Activated CD8-positive, alpha-beta memory T cell treated with anti-CD3 and anti-CD28 coated beads for 24 hours (primary cell): ENCODE results near the gene MOGAT1.
"Not testable (repeated sequence)": the region's sequence is repeated elsewhere in the genome, so short reads cannot be mapped to it uniquely, and the experiment has no call there.

ENCODE experiments used
- DNase-seq: peaks from one replicate; pipeline ENCODE4 v3.0.0-alpha.2; 2020

The MOGAT1 gene

DNA sequence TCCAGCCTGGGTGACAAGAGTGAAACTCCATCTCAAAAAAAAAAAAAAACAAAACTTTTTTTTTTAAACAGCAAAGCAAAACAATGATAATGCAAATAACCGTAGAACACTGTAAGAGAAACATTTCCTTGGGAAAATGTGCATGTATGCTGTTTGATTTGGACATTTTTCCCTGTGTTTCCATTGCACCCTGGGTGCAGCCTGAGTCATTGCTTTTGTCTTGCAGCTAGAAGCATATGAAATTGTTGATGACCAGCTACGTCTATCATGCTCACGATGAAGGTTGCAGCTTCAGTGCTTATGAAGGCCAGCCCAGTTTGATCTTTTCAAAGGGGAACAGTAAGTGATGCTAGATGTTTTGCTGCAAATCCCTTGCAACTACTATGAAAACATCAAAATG is 41.5 kb downstream of the MOGAT1 start:
- no peak for DNase-seq

DNA sequence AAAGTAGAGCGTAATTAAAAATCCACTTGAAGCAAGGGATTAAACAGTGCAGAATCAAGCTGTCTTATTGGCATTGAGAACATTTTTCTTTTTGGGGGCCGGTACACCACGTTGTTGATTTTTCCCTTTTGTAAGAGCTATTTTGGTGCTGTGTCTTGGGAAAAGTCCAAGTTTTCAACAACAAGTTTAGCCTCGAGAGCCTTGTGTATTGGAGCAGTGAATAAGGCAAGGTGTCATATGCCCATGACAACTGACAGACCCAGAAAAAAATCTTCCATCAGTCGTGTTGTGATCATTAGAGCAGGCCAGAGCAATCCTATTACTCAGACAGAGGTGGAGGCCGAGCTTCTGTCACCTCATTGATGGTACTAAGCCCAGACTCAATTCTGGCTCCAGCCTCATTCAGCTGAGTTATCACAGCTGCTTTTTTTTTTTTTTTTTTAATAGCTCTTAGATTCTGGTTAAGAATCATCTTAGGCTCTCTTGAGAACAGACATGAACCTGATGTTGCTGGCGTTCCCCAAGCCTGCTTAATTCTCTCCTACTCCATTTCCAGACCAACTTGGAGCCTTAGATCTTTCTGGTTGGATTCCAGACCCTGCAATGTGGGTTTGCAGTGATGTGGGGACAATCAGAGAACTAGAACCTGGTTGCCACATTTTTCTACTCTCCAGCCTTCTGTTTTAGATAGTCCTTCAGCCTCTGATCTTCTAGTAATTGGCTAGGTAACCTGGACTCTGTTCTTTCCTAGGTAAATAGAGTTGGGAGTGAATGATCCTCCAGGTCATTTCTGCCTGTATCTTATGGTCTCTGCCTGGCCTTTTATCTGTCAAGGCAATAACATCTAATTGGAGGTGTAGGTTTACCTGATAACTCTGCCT is 43.1 kb downstream of the MOGAT1 start:
- DNase-seq = no peak

DNA sequence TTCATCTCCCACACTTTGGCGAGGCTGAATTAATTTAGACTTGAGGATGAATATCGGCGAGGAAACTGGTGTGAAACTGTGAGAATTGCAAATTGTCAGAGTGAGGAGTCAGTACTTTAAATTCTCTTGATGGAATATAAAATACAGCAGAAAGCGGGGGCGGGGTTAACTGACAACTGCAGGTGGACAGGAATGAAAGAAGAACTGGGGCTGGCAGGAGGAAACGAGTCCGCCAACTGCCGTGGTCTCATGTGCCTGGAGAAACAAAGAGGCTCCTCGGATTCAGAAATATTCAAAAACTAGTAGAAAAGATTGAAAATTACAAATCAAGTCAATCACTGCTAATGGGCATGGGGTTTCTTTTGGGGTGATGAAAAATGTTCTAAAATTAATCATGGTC is 44.3 kb downstream of the MOGAT1 start:
- DNase-seq = no peak

DNA sequence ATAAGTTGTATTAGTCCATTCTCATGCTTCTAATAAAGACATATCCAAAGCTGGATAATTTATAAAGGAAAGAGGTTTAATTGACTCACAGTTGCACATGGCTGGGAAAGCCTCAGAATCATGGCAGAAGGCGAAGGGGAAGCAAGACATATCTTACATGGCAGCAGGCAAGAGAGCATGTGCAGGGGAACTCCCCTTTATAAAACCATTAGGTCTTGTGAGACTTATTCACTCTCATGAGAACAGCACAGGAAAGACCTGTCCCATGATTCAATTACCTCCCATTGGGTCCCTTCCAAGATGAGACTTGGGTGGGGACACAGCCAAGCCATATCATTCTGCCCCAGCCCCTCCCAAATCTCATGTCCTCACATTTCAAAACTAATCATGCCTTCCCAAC is 48.3 kb downstream of the MOGAT1 start:
- DNase-seq = not testable (repeated sequence)

DNA sequence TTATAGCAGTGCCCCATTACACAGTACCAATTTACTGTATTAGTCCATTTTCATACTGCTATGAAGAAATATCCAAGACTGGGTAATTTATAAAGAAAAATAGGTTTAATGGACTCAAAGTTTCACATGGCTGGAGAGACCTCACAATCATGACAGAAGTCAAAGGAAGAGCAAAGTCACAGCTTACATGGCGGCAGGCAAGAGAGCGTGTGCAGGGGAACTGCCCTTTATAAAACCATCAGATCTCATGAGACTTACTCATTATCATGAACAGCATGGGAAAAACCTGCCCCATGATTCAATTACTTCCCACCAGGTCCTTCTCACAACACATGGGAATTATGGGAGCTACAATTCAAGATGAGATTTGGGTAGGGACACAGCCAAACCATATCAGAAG is 50.1 kb downstream of the MOGAT1 start:
- DNase-seq = not testable (repeated sequence)

DNA sequence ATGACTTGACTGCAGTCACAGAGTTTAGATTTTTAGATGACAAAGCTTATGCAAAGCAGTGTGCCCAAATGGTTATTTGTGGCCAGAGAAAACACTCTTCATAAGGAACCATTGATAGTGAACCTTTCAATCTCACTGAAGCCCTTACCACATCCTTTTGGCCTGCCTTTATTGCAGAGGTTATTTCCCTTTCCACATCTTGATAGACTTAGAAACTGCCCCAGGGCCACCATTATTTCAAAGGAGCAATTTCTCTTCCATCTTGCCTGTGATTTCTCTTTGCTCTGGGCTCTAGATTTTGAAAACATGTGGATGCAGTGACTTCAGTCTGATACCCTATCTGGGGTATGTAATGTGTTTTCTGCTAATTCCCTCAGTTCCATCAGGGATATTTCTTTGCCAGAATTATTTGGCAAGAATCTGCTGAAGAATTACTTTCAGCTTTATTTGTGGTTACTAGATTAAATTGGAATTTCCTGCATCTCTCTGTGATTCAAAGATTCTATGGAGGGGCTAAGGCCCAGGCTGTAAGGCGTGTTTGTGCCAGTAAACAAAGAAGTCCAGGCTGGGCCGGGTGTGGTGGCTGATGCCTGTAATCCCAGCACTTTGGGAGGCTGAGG is 51.0 kb downstream of the MOGAT1 start:
- DNase-seq = no peak

DNA sequence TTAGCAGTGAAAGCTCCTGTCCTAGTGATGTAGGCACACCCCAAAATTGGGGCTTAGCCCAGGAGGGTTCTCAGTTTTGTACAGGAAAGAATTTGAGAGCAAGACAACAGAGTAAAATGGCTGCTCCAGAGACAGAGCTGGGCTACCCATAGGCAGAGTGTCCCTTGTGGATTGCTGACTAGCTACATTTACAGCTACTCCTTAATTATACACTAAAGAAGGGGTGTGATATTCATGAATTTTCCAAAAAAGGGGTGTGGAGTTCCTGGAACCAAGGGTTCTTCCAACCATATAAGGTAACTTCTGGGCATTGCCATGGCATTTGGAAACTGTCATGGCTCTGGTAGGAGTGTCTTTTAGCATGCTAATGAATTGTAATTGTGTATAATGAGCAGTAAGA is 52.8 kb downstream of the MOGAT1 start:
- no peak for DNase-seq

DNA sequence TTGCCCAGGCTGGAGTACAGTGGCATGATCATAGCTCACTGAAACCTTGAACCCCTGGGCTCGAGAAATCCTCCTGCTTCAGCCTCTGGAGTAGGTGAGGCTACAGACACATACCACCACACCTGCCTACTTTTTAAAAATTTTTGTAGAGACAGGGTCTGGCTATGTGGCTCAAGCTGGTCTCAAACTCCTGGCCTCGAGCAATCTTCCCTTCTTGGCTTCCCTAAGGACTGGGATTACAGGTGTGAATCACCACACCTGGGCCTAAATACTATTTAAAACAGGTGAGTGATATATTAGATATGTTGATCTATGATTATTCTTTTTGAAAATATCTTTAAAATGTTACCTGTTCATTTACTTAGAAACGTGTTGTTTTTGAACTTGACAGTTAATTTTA is 57.2 kb downstream of the MOGAT1 start:
- DNase-seq = no peak

DNA sequence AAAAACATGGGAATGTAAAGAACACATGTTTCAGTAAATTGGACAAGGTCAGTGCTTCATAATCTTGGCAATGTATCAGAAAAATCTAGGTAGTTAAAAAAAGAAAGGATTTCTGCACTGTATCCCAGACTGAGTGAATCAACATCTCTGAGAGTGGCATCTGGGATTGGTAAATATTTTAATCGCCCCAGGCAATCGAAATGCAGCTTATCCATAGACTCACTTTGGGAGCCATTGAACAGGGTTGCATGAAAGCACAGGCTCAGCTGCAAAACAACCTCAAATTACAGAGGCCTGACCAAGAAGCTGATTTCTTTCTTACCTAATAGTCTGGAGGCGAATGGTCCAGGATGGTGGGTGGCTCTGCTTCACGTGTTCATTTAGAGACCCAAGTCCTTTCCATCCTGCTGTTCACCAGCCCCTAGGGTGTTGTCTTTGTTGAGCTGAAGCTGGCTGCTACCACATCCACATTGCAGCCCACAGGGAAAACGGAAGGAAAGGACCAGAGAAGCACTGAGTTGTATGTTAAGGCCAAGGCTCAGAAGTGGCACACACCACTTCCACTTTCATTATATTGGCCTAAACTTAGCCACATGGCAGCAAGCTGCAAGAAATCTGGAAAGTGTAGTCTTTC is 59.0 kb downstream of the MOGAT1 start:
- DNase-seq = no peak

DNA sequence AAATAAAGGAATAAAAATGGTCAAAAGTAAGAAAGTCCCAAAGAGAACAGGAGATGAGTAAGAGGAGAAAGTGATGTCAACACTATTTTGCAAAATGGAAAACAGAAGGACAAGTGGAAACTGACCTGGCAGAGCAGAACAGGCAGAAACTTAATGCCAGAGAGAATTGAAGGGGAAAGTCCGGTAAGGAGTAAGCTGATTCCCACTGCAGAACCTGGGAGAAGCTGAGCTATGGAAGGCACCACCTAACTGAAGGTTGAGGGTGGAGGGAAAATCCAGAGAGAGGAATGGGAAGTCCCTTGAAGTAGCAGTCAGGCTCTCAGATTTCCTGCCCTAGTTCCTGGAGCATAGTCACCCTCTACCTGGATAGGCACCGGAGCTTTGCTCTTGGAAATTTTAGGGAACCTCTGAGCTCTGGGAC is 59.8 kb downstream of the MOGAT1 start:
- DNase-seq = no peak

DNA sequence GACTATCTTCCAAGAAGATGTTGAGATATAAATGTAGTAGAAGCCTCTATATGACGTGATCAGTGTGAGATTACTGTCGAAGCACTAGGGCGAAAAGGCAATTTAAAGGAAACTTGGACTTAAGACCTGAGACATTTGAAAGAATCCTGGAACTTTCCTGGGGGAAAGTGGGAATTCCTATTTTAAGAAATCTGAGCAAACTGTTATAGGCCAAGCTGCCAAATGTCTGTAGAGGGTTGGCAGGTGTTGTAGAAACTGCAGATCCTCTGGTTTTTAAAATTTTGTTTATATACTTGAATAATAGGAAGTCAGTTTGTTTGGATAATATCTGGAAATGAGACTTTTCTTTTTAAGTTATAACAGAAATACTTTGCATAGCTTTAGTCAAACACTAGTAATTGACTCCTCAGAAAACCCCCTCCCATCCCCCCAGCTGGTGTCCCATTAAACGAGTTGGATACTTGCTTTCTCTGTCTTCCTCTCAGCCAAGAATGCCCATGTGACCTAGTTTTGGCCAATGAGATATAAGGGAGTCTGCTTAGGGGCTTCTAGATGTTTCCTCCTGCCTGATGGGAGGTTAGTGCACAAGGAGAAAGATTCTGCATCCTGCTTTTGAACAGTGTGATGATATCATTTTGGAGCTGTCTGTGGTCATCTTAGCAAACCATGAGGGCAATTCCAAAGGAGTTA is 61.2 kb downstream of the MOGAT1 start:
- DNase-seq = no peak

DNA sequence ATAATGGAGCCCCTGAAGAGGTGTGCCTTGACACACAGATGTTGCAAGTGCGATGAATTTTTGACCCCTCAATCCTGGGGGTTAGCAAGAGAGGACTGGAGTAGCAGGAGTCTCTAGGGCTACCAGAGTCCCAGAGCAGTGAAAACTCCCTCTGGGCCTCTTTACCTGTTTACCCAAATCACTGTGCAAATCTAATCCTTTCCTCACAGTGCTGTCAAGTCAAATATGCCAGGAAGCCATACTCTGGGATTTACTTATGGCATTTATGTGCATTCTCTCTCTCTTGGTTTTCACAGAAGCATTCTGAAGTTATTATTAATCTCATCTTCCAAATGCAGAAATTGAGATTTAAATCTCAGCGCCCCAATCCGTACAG is 62.0 kb downstream of the MOGAT1 start:
- DNase-seq = no peak

DNA sequence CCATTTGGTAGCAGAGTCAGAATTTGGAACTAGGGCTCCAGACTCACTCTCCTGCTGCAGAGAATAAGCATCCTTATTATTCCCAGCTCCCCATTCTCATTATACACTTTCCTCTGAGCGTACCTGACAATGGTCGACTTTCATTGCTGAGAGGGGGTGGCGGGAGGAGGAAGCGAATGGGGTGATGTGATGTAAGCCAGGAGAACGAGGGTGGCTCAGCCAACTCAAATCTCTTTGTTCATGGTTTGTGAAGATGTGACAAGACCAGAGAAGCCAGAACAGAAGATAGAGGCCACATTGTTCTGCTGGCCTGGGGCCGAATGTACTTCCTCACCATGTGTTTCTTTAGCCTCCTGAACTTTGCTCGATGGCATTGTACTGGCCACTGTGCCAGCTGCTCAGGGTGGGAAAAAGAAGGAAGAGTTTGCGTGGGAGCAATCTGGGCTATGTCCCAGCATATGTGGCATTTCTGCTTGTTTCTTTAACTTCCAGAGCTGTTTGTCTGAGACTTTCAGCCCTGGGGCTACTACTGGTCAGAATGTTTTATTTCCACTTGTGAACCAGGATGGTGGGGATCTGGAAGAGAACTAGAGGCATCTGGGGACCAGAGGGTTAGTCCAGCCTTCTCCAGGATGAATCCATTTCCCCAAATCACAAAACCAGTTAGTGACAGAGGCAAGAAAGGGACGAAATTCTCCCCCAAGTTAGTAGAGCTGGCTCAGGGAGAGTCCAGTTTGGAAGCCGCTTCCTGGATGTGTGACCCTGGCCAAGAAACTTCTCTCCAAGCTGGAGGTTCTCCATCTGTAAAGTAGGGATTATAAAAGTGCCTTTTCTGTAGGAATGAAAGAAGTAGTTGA is 62.6 kb downstream of the MOGAT1 start:
- DNase-seq = no peak

DNA sequence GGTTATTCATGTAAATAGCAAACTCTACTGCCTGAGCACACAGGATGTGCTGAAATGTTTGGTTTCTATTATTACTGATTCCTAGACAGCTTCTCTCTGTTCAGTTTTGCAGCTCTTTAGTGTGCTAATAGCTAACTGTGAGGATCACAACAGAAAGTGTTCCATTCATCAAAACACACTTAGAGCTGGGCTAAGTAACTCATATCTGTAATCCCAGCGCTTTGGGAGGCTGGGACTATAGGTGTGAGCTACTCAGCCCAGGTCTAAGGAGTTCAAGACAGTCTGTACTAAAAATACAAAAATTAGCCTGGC is 63.2 kb downstream of the MOGAT1 start:
- DNase-seq = no peak

DNA sequence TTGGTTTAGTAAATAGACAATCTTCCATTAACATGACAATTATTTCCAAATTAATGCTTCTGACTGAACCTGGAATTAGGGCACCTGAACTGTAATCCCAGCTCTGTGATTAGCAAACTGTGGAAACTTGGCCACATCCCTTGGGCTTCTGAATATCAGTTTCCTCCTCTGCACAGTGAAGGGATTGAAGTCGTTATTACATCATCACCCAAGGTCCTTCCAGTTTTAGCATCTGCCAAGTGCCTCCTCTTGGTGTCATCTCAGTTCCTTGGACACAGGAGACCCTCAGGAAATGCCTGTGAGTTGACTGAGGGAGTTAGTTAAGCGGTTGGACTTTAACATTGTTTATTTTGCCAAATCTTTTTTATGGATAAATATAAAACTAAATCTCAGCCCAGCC is 64.8 kb downstream of the MOGAT1 start:
- no peak for DNase-seq

DNA sequence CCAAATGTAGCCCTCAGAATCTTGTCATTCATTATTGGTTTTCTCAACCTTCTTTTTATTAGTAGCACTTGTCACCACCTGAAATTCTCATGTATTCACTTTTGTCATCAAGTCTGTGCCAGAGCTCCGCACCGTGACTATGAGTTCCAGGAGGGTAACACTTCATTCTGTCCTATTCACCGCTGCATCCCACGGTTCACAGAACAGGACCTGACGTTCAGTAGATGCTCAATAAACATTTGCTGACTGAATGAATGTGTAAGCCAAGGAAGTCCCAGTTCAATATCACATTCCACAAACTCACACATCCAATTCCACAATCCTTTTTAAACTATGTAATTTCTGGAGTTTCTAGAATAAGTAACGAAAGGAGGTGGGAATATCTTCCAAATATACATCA is 65.5 kb downstream of the MOGAT1 start:
- no peak for DNase-seq

DNA sequence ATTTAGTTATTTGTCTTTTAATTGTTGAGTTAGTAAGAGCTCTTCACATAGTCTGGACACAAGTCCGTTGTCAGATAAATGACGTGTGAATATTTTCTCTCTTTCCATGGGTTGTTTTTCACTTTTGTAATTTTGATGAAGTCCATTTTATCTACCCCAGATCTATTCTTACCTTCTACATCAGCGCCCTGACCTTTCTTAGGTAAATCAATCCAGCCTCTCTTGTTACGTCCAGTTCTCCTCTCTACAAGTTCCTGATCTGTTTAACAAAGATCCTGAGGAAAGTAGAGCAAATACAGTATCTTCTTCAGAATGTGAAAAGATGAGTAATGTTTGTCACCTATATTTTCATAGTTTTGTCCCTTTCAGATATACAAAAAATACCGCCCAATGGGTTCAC is 66.9 kb downstream of the MOGAT1 start:
- no peak for DNase-seq

DNA sequence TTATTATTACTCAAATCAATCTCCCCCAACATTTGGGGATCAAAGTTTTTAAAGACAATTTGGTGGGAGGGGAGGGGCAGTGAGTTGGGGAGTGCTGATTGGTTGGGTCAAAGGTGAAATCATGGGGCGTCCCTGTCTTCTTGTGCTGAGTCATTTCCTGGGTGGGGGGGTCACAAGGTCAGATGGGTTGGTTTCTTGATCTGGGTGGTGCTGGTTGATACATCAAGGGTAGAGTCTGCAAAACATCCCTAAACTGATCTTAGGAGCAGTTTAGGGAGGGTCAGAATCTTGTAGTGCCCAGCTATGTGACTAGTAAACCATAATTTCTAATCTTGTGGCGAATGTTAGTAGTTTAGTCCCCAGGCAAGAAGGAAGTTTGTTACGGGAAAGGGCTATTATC is 67.4 kb downstream of the MOGAT1 start:
- no peak for DNase-seq

DNA sequence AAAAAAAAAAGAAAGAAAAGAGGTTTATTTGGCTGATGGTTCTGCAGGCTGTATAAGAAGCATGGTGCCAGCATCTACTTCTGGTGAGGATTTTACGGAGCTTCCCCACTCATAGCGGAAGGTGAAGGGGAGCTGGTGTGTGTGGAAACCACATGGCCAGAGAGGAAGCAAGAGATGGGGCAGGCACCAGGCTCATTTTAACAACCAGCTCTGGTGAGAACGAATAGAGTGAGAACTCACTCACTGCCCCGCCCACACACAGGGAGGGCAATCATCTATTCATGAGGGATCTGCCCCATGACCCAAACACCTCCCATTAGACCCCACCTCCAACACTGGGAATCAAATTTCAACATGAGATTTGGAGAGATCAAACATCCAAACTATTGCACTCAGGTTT is 68.5 kb downstream of the MOGAT1 start:
- DNase-seq = no peak

DNA sequence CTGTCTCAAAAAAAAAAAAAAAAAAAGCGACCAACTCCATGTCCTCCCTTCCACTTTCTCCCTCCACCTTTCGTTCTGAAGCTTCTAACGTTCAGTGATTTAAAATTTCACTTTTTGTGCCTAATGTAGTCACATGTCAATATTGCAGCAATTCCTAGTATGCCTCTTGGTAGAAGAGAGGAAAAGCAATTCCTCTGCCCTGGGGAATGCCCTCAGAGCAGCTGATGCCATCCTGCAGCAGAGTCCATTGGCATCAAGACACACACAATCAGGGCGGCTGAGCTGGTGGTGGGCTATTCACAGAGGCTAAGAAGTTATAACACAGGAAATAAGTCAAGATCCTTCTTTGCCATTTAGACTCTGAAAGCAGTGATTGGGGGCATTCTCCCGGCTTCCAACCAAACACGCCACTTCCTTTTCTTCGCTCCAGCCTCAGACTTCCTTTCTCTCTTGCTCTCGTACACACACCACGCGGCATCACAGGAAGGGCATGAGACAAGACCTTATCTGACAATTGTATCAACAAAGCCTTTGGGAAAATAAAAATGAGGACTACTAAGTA is 71.9 kb downstream of the MOGAT1 start:
- DNase-seq = no peak

DNA sequence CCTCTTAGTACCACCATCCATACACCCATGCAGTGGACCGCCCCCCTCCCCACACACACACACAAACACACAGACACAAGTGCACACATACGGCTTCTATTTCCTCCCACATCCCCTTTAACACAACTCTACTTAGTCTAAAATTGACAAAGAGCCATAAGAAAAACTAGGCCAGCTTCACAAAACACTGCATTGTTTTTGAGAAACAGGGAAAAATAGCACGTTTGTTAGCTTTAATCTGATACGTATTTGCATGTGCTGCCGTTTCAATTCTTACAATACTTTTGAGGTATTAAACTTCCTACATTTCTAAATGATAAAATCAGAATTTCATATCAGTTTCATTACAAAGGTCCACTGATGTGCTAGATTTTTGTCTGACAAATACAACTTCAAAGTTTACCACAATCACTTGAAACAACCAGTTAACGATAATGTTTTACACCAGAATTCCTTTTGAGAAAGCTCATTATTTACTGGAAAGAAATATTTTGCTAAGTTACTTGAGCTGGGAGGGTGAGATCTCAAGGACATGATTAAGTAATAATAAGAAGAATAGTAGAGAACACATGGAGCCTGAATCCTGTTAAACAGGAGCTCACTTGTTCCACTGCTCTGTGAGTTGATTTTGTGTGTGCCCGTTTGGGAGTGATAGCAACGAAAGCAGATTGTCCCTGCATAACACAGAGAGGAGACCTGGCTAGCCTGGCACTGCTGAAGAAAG is 74.5 kb downstream of the MOGAT1 start:
- DNase-seq = no peak
